ENCODE data around the gene OSTF1. TPM values are rescaled to one million over a fixed set of nuclear protein-coding genes. Genes with fewer than 3 reads are reported as not detected.

The OSTF1 gene
- total RNA-seq, 1 donor from 2014 or later, result 38.4 TPM

GRCh38 chr9:75105841-75106240 is 17.5 kb downstream of the OSTF1 start:
- TF ChIP-seq CTCF (IDR thresholded peaks at IDR 0.05; ENCODE audit: partially characterized antibody, unreplicated experiment), result no peak
- no peak overlapping the region for H3K27ac Mint-ChIP-seq (ENCODE audit: unreplicated experiment)
- peaks cover 2% of the 10 kb centered on the region for H3K4me1 Mint-ChIP-seq (ENCODE audit: low read depth, unreplicated experiment)
- no peak for DNase-seq
- H3K4me3 Mint-ChIP-seq (ENCODE audit: unreplicated experiment), result no peak overlapping the region
- no peaks in the 10 kb centered on the region for H3K36me3 Mint-ChIP-seq (ENCODE audit: unreplicated experiment)
- peaks cover 2% of the 10 kb centered on the region for H3K27me3 Mint-ChIP-seq (ENCODE audit: unreplicated experiment)
- peaks cover 1% of the 10 kb centered on the region for H3K9me3 Mint-ChIP-seq (ENCODE audit: unreplicated experiment)

GRCh38 chr9:75106857-75107256 is 18.5 kb downstream of the OSTF1 start:
- H3K9me3 Mint-ChIP-seq (ENCODE audit: unreplicated experiment), result peaks cover 1% of the 10 kb centered on the region
- H3K27me3 Mint-ChIP-seq (ENCODE audit: unreplicated experiment), result peaks cover 2% of the 10 kb centered on the region
- H3K4me3 Mint-ChIP-seq (ENCODE audit: unreplicated experiment), result no peak overlapping the region
- H3K4me1 Mint-ChIP-seq (ENCODE audit: low read depth, unreplicated experiment), result no peaks in the 10 kb centered on the region
- no peaks in the 10 kb centered on the region for H3K36me3 Mint-ChIP-seq (ENCODE audit: unreplicated experiment)
- no peak for TF ChIP-seq CTCF (IDR thresholded peaks at IDR 0.05; ENCODE audit: partially characterized antibody, unreplicated experiment)
- H3K27ac Mint-ChIP-seq (ENCODE audit: unreplicated experiment), result no peak overlapping the region
- no peak for DNase-seq

- Mint-ChIP-seq H3K4me1 (ENCODE audit: low read depth, unreplicated experiment) (peaks cover 2% of the 10 kb centered on the region), H3K27me3 (ENCODE audit: unreplicated experiment) (peaks cover 2% of the 10 kb centered on the region), H3K27ac (ENCODE audit: unreplicated experiment) (no peak overlapping the region), H3K9me3 (ENCODE audit: unreplicated experiment) (peaks cover 1% of the 10 kb centered on the region), H3K4me3 (ENCODE audit: unreplicated experiment) (no peak overlapping the region), H3K36me3 (ENCODE audit: unreplicated experiment) (no peaks in the 10 kb centered on the region)
- DNase-seq, result no peak
- TF ChIP-seq CTCF (IDR thresholded peaks at IDR 0.05; ENCODE audit: partially characterized antibody, unreplicated experiment), result no peak
Measured at GRCh38 chr9:75108571-75108970, 20.3 kb downstream of the OSTF1 start.

GRCh38 chr9:75109210-75109839 is 21.0 kb downstream of the OSTF1 start:
- no peaks in the 10 kb centered on the region for H3K36me3 Mint-ChIP-seq (ENCODE audit: unreplicated experiment)
- no peak overlapping the region for H3K27ac Mint-ChIP-seq (ENCODE audit: unreplicated experiment)
- peaks cover 2% of the 10 kb centered on the region for H3K4me1 Mint-ChIP-seq (ENCODE audit: low read depth, unreplicated experiment)
- no peak for TF ChIP-seq CTCF (IDR thresholded peaks at IDR 0.05; ENCODE audit: partially characterized antibody, unreplicated experiment)
- no peak overlapping the region for H3K4me3 Mint-ChIP-seq (ENCODE audit: unreplicated experiment)
- H3K27me3 Mint-ChIP-seq (ENCODE audit: unreplicated experiment), result peaks cover 2% of the 10 kb centered on the region
- peaks cover 1% of the 10 kb centered on the region for H3K9me3 Mint-ChIP-seq (ENCODE audit: unreplicated experiment)
- DNase-seq, result no peak

GRCh38 chr9:75111019-75111622 is 22.8 kb downstream of the OSTF1 start:
- peaks cover 2% of the 10 kb centered on the region for H3K4me1 Mint-ChIP-seq (ENCODE audit: low read depth, unreplicated experiment)
- H3K27me3 Mint-ChIP-seq (ENCODE audit: unreplicated experiment), result no peaks in the 10 kb centered on the region
- no peak for TF ChIP-seq CTCF (IDR thresholded peaks at IDR 0.05; ENCODE audit: partially characterized antibody, unreplicated experiment)
- DNase-seq, result no peak
- H3K36me3 Mint-ChIP-seq (ENCODE audit: unreplicated experiment), result no peaks in the 10 kb centered on the region
- no peak overlapping the region for H3K27ac Mint-ChIP-seq (ENCODE audit: unreplicated experiment)
- no peaks in the 10 kb centered on the region for H3K9me3 Mint-ChIP-seq (ENCODE audit: unreplicated experiment)
- H3K4me3 Mint-ChIP-seq (ENCODE audit: unreplicated experiment), result no peak overlapping the region
